ENCODE data around the gene COPZ1. TPM values are rescaled to one million over a fixed set of nuclear protein-coding genes. Genes with fewer than 3 reads are reported as not detected.

The COPZ1 gene
- polyA plus RNA-seq, 6 donors from 2014 or later, result 166 to 227 (median 177) TPM

DNA sequence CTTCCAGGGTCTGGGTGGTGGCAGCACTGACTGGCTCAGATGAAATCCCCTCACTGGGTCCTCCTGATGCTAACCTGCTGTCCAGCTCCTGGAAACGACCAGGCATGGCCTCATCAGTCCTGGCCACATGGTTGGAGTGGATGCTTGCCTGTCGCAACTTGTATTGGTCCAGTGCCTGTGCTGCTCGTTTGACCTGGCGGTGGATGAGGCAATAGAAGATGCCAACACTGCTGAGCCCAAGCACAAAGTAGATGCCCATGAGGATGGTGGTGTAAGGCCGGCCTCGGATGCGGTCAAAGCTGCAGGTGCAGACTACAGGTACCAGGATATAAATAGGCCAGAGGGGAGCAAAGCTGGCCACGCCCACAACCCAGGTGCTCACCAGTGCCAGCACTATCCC is 38.1 kb downstream of the COPZ1 start:
- Mint-ChIP-seq H3K27me3 (no peaks in the 10 kb centered on the region), H3K36me3 (no peaks in the 10 kb centered on the region), H3K4me1 (peaks cover 9 to 23% (median 11%) of the 10 kb centered on the region in 3 donors), H3K9me3 (no peaks in the 10 kb centered on the region), H3K4me3 (no peak overlapping the region), H3K27ac (peak overlapping the region in 2 of 6 donors; percentile 14 to 55)
- DNase-seq (no peak), ATAC-seq (ENCODE audit: low read depth in 2 of 2) (no peak)

GRCh38 chr12:54363618-54364017 is 38.7 kb downstream of the COPZ1 start:
- Mint-ChIP-seq H3K36me3 (no peaks in the 10 kb centered on the region), H3K27ac (no peak overlapping the region), H3K9me3 (no peaks in the 10 kb centered on the region), H3K4me1 (peaks cover 10 to 29% (median 14%) of the 10 kb centered on the region in 3 donors), H3K27me3 (no peaks in the 10 kb centered on the region), H3K4me3 (peak overlapping the region in 1 of 8 donors; percentile 47)
- DNase-seq (no peak), ATAC-seq (ENCODE audit: low read depth in 2 of 2) (no peak)

DNA sequence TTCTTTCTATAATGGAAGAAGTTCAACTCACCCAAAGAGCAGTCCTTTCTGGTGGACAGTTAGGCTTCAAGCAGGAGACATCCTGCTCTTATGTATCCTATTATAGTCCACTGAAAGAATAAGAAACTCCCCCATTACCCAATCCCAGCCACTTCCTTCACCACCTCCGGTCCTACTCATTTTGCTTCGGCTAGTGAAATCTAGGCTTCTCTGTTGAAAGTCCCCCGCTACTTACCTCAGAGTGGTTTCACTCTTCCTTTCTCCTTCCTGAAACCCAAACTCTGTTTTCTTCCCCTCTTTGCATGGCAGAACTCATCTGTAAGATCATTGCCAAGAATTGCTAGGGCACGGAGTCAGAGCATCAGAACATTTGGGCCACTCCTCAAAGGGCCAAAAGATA is 39.5 kb downstream of the COPZ1 start, which contains the start of gene GPR84:
TSS of gene GPR84 (minus strand) at position 74 of the 400 bp plus-strand sequence. CDS start 635 bp downstream, outside the sequence.
- ATAC-seq (ENCODE audit: low read depth in 2 of 2) (peak; percentile 22 to 27), DNase-seq (no peak)
- Mint-ChIP-seq H3K9me3 (no peaks in the 10 kb centered on the region), H3K27me3 (no peaks in the 10 kb centered on the region), H3K36me3 (no peaks in the 10 kb centered on the region), H3K27ac (peak within 1 kb of the TSS in 5 of 6 donors; percentile 14 to 78 (median 21)), H3K4me3 (peak within 1 kb of the TSS in 2 of 8 donors; percentile 4 to 47), H3K4me1 (peaks cover 18 to 37% (median 22%) of the 10 kb centered on the region in 3 donors)

DNA sequence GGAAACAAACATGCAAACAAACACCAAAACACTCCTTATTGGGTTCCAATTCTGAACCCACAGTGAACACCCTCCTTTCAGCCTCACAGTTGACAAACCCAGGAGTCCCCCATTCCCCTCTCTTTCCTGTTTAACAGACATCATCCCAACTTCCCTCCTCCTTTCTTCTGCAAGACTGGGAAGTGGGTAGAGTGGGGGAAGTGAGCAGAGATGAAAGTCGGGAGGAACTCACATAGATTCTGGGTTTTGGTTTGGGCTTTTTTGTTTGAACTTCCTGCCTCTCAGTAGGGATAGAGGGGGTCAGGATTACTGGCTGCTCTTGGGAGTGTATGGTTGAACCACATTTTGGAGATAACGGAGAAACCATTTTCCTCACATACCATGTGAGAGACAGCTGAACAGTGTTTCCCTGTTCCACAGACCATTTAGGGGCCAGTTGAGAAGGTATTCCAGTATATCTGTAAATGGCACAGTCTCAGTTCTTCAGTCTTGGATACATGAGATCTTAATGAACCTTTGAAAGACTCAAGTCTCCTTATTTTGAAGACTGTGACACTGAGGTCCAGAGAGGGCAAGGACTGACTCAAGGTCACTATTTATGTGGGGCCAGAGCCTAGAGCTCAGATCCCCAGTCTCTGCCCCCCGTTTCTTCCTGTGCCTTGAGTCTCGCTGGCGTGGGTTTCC is 43.2 kb downstream of the COPZ1 start:
- Mint-ChIP-seq H3K4me1 (peaks cover 23 to 41% (median 23%) of the 10 kb centered on the region in 3 donors), H3K27me3 (no peaks in the 10 kb centered on the region), H3K27ac (peak overlapping the region in 2 of 6 donors; percentile 34 to 65), H3K4me3 (peak overlapping the region in 6 of 8 donors; percentile 12 to 72 (median 52)), H3K9me3 (no peaks in the 10 kb centered on the region), H3K36me3 (no peaks in the 10 kb centered on the region)
- DNase-seq (no peak), ATAC-seq (ENCODE audit: low read depth in 2 of 2) (no peak)

GRCh38 chr12:54368709-54369596 is 44.0 kb downstream of the COPZ1 start:
- Mint-ChIP-seq H3K9me3 (no peaks in the 10 kb centered on the region), H3K4me1 (peaks cover 21 to 40% (median 21%) of the 10 kb centered on the region in 3 donors), H3K4me3 (peak overlapping the region; percentile 37 to 77 (median 57)), H3K36me3 (no peaks in the 10 kb centered on the region), H3K27me3 (no peaks in the 10 kb centered on the region), H3K27ac (peak overlapping the region in 1 of 6 donors; percentile 73)
- ATAC-seq (ENCODE audit: low read depth in 2 of 2) (peak; percentile 94 to 95), DNase-seq (peak; percentile 74)

DNA sequence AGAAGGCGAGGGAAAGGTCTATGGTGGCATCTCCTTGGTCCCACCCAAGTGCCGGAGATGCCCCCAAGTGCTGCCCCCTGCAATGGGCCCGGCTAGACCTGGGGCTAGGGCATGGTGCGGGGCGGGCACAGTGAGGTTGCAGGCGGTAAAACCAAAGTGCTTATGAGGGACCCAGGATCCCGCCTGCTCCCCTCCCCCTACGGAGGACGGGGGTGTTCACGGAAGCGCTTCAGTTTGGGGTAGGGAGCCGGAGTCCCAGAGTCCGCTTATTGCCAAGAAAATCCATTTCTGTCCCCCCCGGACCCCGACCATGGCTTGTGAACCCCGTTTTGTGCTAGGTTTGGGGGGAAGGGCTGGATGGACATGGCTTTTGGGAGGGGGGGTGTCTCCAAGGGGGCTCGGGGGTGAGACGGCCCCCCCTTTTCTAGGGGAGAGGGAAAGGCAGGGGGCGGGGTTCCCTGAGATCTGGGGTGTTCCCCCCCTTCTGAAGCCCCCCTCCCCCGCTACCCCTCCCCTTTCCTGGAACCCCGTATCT is 44.7 kb downstream of the COPZ1 start:
- no peak overlapping the region for H3K27ac Mint-ChIP-seq
- no peaks in the 10 kb centered on the region for H3K27me3 Mint-ChIP-seq
- ATAC-seq (ENCODE audit: low read depth in 2 of 2) (no peak), DNase-seq (no peak)
- H3K36me3 Mint-ChIP-seq, result no peaks in the 10 kb centered on the region
- H3K4me1 Mint-ChIP-seq, result peaks cover 13 to 33% (median 14%) of the 10 kb centered on the region in 3 donors
- no peaks in the 10 kb centered on the region for H3K9me3 Mint-ChIP-seq
- H3K4me3 Mint-ChIP-seq, result peak overlapping the region in 6 of 8 donors; percentile 13 to 72 (median 52)

- H3K4me3 Mint-ChIP-seq, result peak overlapping the region in 1 of 8 donors; percentile 25
- DNase-seq (no peak), ATAC-seq (ENCODE audit: low read depth in 2 of 2) (no peak)
- peaks cover 12 to 30% (median 14%) of the 10 kb centered on the region in 3 donors for H3K4me1 Mint-ChIP-seq
- no peak overlapping the region for H3K27ac Mint-ChIP-seq
- H3K27me3 Mint-ChIP-seq, result no peaks in the 10 kb centered on the region
- no peaks in the 10 kb centered on the region for H3K36me3 Mint-ChIP-seq
- H3K9me3 Mint-ChIP-seq, result no peaks in the 10 kb centered on the region
Measured at GRCh38 chr12:54370171-54370730, 45.3 kb downstream of the COPZ1 start.

- ATAC-seq (ENCODE audit: low read depth in 2 of 2), result no peak
- peak overlapping the region in 2 of 6 donors; percentile 22 to 62 for H3K27ac Mint-ChIP-seq
Measured at GRCh38 chr12:54371328-54372112, 46.6 kb downstream of the COPZ1 start.

GRCh38 chr12:54372113-54372806 is 47.3 kb downstream of the COPZ1 start:
- DNase-seq (no peak), ATAC-seq (ENCODE audit: low read depth in 2 of 2) (no peak)
- H3K27ac Mint-ChIP-seq, result peak overlapping the region in 3 of 6 donors; percentile 22 to 62 (median 51)
- no peaks in the 10 kb centered on the region for H3K27me3 Mint-ChIP-seq
- no peak overlapping the region for H3K4me3 Mint-ChIP-seq
- H3K4me1 Mint-ChIP-seq, result peaks cover 12 to 35% (median 14%) of the 10 kb centered on the region in 3 donors
- no peaks in the 10 kb centered on the region for H3K9me3 Mint-ChIP-seq
- H3K36me3 Mint-ChIP-seq, result no peaks in the 10 kb centered on the region

More at GRCh38 chr12:54371328-54372112, 46.6 kb downstream of the COPZ1 start:
- DNase-seq, result no peak
- Mint-ChIP-seq H3K4me3 (no peak overlapping the region), H3K27me3 (no peaks in the 10 kb centered on the region), H3K9me3 (no peaks in the 10 kb centered on the region), H3K4me1 (peaks cover 12 to 32% (median 14%) of the 10 kb centered on the region in 3 donors), H3K36me3 (no peaks in the 10 kb centered on the region)

DNA sequence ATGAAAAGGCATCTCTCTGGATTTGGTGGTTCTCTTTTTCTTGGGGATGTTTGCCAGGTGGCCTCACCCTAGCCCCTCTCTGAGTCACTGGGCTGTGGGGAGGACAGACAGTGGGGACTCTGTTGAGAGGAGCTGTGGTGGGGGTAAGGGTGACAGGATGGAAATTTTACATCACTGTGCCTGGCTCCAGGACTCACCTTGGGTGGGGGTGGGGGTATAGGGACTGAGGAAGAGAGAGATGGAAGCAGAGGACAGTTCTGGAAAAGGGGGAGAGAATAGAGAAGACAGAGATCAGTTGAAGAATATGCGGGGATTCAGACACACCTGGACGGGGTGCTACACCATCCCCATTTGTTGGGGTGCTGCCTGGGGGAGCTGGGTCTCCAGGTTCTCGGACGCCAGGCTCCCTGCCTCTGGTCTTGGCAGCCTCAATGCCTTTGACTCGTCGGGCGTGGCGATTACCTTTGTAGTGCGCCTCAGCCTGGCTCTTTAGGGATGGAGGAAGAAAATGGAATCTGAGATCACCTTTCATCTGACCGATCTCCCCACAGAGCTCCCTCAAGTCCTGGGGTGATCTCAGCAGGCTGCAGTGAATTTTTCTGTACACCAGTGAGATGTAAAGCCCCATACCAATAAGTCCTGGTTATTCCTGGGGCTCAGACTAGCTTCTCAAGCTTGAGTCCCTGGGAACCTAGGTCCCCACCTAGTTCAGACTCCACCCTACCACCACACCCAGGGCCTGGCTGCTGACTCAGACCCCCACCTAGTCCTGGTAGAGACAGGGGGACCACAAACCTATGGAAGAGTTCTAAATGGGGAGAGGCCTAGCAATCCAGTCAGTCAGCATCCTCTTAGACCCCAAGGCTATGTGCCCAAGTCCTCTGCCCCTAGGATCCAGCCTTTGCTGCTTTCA is 49.0 kb downstream of the COPZ1 start:
- Mint-ChIP-seq H3K4me1 (peaks cover 14 to 30% (median 17%) of the 10 kb centered on the region in 3 donors), H3K4me3 (no peak overlapping the region), H3K27ac (peak overlapping the region in 2 of 6 donors; percentile 51 to 76), H3K9me3 (no peaks in the 10 kb centered on the region), H3K36me3 (peaks cover 0 to 9% of the 10 kb centered on the region in 2 donors), H3K27me3 (no peaks in the 10 kb centered on the region)
- DNase-seq (no peak), ATAC-seq (ENCODE audit: low read depth in 2 of 2) (no peak)

- H3K4me3 Mint-ChIP-seq, result no peak overlapping the region
- H3K4me1 Mint-ChIP-seq, result peaks cover 12 to 30% (median 15%) of the 10 kb centered on the region in 3 donors
- H3K9me3 Mint-ChIP-seq, result no peaks in the 10 kb centered on the region
- no peak overlapping the region for H3K27ac Mint-ChIP-seq
- no peaks in the 10 kb centered on the region for H3K27me3 Mint-ChIP-seq
- no peak for ATAC-seq (ENCODE audit: low read depth in 2 of 2)
- DNase-seq, result no peak
- peaks cover 0 to 9% of the 10 kb centered on the region in 2 donors for H3K36me3 Mint-ChIP-seq
Measured at GRCh38 chr12:54374562-54375258, 49.8 kb downstream of the COPZ1 start.

All from naive B cell (primary cell).